Brain pericyte (primary cell): ENCODE measurements around the gene PPP1R2.
"Not testable (repeated sequence)": the region's sequence is repeated elsewhere in the genome, so short reads cannot be mapped to it uniquely, and the experiment has no call there.

Experiments
- DNase-seq: peaks from one replicate; pipeline ENCODE4 v3.0.0-alpha.2; 2012; ENCODE audit warnings: low read depth, low spot score

Gene PPP1R2

GRCh38 chr3:195539479-195539878, 3.6 kb downstream of the PPP1R2 start:
- DNase-seq: no peak

GRCh38 chr3:195537995-195538394, 5.1 kb downstream of the PPP1R2 start:
- no peak for DNase-seq

- DNase-seq: no peak
Measured at GRCh38 chr3:195535293-195535692, 7.8 kb downstream of the PPP1R2 start.

GRCh38 chr3:195532834-195533233, 10.3 kb downstream of the PPP1R2 start:
- no peak for DNase-seq

- no peak for DNase-seq
Measured at GRCh38 chr3:195532345-195532744, 10.8 kb downstream of the PPP1R2 start.

GRCh38 chr3:195531683-195532082, 11.4 kb downstream of the PPP1R2 start:
- DNase-seq: no peak

- no peak for DNase-seq
Measured at GRCh38 chr3:195526492-195526891, 16.6 kb downstream of the PPP1R2 start.

GRCh38 chr3:195524171-195524896, 18.8 kb downstream of the PPP1R2 start:
- DNase-seq: no peak

GRCh38 chr3:195522254-195523023, 20.7 kb downstream of the PPP1R2 start:
- DNase-seq: no peak

GRCh38 chr3:195517030-195517429, 26.1 kb downstream of the PPP1R2 start:
- DNase-seq: no peak

- not testable (repeated sequence) for DNase-seq
Measured at GRCh38 chr3:195514610-195515235, 28.4 kb downstream of the PPP1R2 start.

GRCh38 chr3:195512798-195513345, 30.3 kb downstream of the PPP1R2 start:
- no peak for DNase-seq

GRCh38 chr3:195511136-195511535, 32.0 kb downstream of the PPP1R2 start:
- no peak for DNase-seq

- DNase-seq: no peak
Measured at GRCh38 chr3:195508185-195508584, 34.9 kb downstream of the PPP1R2 start.

- no peak for DNase-seq
Measured at GRCh38 chr3:195475614-195476013, 67.5 kb downstream of the PPP1R2 start.

- DNase-seq: not testable (repeated sequence)
Measured at GRCh38 chr3:195475116-195475515, 68.0 kb downstream of the PPP1R2 start.

GRCh38 chr3:195468841-195469240, 74.3 kb downstream of the PPP1R2 start:
- no peak for DNase-seq

GRCh38 chr3:195468391-195468776, 74.7 kb downstream of the PPP1R2 start:
- no peak for DNase-seq

GRCh38 chr3:195467641-195468390, 75.3 kb downstream of the PPP1R2 start:
- DNase-seq: no peak

GRCh38 chr3:195466251-195466650, 76.9 kb downstream of the PPP1R2 start:
- DNase-seq: no peak
